Suppressor macrophage treated with lipopolysaccharide for 1 hour (primary cell): ENCODE results near the gene ADAM22.
A peak's percentile ranks its signal among the peaks of the same experiment; 100 is the strongest.

ENCODE experiments used
- DNase-seq, 3 donors: peaks; one replicate each; pipeline ENCODE4 v3.0.0-alpha.2; 2020 to 2022

ADAM22 gene

DNA sequence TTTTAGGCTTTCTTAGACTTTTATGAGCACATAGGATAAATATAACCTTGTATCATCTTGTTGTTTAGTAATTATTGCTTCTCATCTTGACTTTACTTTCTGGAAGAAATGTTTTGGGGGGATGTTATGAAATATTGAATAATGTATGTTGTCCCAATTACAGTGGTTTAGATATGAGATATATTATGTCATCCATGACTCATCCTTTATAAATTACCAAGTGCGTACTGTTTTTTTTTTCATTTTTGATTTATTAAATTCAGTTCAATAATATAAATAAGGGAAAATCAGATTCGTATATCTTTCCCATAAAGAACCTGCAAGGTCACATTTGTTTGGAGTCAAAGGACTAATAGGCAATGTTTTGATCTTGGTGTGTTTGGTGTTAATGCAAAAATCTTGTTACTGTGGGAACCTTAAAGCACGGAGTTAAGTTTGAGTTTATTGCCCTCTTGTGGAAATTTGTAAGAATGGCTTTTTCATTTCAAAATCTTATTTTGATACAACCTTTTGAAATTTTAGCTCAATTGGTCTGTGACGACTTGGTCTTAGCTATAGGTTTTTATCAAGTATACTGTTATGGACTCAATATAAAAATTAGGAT lies 177.2 kb downstream of the ADAM22 start:
- DNase-seq: peak; percentile 21 to 70 (median 62)

- no peak for DNase-seq
Measured at GRCh38 chr7:88111954-88112471, 178.0 kb downstream of the ADAM22 start.

- DNase-seq: no peak
Measured at GRCh38 chr7:88115258-88115796, 181.3 kb downstream of the ADAM22 start.

DNA sequence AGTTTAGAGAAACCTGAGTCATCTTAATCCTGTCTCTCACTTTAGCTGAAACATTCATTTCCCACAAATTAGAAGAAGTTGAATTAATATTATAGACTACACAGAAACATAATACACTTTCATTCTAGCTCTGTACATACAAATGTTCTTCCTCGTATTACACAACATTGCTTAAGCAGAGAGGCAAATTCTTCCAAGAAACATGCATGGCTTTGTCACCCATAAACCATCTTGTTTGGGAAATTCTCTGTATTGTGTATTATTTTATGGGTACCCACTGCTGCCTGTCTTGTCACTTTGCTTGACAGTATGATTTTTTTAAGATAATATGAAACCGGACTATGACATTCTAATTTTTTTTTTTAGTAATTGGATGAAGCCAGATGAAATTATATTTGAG lies 181.8 kb downstream of the ADAM22 start:
- DNase-seq: peak in 1 of 3 donors; percentile 5

GRCh38 chr7:88116235-88116795 lies 182.3 kb downstream of the ADAM22 start:
- no peak for DNase-seq

DNA sequence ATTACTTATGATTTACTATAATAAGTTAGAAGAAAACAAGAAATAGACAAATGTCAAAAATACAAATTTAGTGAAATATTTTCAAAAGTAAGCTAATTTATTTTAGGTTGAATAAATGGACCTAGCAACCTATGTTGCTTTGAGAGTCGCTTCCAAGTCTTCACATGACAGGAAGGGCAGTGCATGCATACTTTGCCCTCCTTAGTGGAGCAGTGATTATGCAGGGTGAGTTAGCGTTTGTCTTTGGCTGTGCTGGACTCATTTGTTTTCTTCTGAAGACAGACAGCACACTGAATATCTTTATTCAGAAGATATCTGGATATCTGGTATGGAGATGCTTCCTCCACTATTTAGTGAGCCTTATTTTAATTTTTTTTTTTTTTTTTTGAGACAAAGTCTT lies 183.3 kb downstream of the ADAM22 start:
- DNase-seq: no peak

DNA sequence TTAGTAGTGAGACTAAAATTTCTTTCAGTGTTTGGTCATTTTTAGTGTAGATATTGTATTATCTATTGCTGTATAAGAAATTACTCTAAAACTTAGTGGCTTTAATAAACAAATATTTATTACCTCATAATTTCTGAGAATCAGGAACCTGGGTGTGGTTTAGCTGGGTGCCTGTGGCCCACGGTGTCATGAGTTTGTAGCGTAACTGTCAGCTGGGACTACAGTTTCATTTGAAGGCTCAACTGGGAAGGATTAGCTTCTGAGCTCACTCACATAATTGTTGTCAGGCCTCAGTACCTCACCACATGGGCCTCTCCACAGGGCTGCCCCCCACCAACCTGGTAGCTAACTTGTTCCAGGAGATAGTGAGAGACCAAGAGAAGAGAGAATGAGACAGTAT lies 187.3 kb downstream of the ADAM22 start:
- DNase-seq: peak in 2 of 3 donors; percentile 6 to 13

- DNase-seq: no peak
Measured at GRCh38 chr7:88127637-88128290, 193.7 kb downstream of the ADAM22 start.

DNA sequence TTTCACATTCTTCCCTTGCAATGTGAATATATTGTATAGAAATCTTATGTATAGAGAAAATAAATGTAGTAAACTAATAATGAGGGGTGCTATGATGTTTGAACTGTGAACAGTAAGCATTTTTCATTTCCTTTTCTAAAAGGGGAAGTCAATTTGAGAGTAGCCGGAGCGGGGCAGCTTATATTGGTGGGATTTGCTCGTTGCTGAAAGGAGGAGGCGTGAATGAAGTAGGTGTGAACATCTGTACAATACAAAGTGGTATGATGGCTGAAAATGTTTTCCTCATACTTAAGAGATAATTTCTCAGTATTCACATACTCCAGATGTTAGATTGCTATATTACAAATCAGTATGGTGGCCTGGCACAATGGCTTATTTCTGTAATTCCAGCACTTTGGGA lies 198.7 kb downstream of the ADAM22 start:
- peak; percentile 41 to 50 (median 45) for DNase-seq

GRCh38 chr7:88140947-88141346 lies 206.9 kb downstream of the ADAM22 start:
- DNase-seq: no peak

GRCh38 chr7:88141479-88141878 lies 207.4 kb downstream of the ADAM22 start:
- DNase-seq: no peak

GRCh38 chr7:88141953-88142352 lies 207.9 kb downstream of the ADAM22 start:
- no peak for DNase-seq

DNA sequence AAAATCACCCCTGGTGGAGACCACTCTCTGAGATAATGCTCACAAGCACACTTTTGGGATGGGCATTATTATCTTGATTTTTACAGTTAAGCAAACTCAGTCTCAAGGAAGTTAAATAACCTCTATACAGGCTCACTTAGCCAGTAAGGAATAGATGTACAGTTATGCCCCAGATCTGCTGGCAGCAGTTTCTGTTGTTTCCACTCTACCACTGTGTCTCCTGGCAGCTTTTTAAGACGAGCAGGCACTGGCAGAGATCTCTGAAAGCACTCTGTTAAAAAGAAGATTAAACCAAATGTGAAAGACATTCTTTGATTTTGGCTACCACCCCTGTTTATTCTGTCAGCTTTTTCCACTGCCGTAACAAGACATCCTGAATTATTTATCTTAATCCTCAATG lies 212.6 kb downstream of the ADAM22 start:
- DNase-seq: no peak

- no peak for DNase-seq
Measured at GRCh38 chr7:88147341-88147740, 213.3 kb downstream of the ADAM22 start.

DNA sequence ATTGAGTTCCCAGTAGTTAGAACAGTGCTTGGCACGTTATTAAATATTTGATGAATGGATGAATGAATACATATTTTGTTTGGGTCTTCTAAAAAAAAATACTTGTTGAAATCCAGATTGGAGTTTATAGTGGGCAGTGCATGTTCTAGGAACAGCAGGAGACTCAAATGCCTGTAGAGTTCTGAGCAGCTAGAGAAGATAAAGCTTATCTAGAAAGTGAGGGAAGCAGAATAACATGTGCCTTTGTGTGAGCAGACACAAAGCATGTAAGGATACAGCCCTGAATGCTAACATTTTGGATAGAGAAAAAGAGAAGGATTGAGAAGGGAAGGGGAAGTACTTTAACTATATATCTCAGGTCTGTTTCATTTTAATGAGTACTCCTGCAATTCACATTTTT lies 213.9 kb downstream of the ADAM22 start:
- no peak for DNase-seq

- DNase-seq: peak; percentile 20 to 62 (median 53)
Measured at GRCh38 chr7:88150033-88150432, 216.0 kb downstream of the ADAM22 start.

- no peak for DNase-seq
Measured at GRCh38 chr7:88151119-88151790, 217.2 kb downstream of the ADAM22 start.

DNA sequence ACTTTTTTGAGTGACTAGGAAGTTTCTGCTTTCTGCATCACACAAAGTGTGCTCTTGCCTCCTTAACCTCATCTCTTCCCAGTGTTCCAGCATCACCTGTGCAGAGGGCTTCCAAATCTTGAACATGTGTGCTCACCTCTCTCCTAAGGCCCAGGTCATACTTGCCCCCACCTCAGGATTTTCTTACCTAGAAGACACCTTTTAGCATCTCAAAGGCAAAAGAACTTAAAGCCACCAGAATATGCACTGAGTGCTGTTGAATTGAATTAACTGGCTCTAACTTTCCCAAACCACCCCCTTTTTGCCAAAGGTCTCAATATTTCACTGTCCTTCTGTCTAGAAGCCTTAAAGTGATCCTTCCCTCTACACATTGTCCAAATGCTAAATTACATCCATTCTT lies 219.3 kb downstream of the ADAM22 start:
- no peak for DNase-seq

DNA sequence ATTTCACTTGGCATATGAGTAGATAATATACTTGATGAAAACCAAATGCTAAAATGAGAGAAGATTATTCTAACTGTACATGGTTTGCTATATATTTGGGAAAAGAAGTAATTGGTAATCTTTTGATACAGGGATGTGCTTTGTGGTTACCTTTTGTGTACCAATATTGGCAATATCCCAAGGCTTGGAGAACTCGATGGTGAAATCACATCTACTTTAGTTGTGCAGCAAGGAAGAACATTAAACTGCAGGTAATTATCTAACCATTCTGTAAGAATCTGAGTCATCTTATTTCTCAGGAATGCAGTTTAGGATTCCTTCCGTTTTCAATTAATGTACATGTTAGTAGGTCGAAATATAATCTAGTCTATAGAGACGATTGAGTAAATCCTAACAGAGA lies 221.7 kb downstream of the ADAM22 start:
- DNase-seq: no peak

DNA sequence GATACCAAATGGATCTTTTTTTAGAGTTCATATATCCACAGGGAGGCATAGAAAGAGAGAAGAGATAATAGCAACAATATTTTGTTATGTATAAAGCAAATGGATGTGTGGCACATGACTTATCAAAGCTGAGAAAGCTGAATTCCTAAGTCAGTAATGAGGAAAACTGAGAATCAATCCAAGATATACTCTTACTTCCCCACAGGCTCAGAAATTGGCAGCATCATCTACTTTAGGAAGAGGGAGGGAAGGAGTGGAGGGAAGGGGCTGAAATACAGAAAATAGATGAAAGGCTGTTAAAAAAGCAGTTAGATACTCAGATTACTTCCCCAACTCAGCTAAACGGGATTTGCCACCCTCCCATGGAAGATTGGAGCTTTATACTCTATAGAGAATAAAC lies 222.3 kb downstream of the ADAM22 start:
- no peak for DNase-seq

- DNase-seq: peak; percentile 31 to 51 (median 48)
Measured at GRCh38 chr7:88159741-88160140, 225.7 kb downstream of the ADAM22 start.

DNA sequence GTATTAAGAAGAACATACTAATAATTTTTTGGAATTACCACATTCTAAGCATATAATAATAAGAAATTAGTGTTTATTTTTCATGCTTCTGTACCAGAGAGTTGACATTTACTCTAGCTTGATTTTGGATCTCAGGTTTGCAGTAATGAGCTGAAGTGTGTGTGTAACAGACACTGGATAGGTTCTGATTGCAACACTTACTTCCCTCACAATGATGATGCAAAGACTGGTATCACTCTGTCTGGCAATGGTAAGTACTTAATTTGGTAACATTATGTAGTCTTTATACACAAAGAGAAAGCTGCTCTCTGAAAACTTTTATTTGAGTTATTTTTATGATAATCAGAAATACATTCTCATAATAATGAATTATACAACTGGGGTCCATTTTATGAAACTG lies 231.6 kb downstream of the ADAM22 start:
- peak; percentile 40 to 63 (median 59) for DNase-seq

GRCh38 chr7:88167223-88167622 lies 233.2 kb downstream of the ADAM22 start:
- no peak for DNase-seq
